GM19463 (cell line): Measurements from ENCODE around the gene ZIC1.

Experiments used
- ATAC-seq: cut with Tn5 transposase; IDR thresholded peaks from one replicate; pipeline ENCODE4 v1.9.1; 2021; ENCODE audit warnings: mild to moderate bottlenecking, moderate library complexity; ENCODE audit not compliant: unreplicated experiment

ZIC1 gene

DNA sequence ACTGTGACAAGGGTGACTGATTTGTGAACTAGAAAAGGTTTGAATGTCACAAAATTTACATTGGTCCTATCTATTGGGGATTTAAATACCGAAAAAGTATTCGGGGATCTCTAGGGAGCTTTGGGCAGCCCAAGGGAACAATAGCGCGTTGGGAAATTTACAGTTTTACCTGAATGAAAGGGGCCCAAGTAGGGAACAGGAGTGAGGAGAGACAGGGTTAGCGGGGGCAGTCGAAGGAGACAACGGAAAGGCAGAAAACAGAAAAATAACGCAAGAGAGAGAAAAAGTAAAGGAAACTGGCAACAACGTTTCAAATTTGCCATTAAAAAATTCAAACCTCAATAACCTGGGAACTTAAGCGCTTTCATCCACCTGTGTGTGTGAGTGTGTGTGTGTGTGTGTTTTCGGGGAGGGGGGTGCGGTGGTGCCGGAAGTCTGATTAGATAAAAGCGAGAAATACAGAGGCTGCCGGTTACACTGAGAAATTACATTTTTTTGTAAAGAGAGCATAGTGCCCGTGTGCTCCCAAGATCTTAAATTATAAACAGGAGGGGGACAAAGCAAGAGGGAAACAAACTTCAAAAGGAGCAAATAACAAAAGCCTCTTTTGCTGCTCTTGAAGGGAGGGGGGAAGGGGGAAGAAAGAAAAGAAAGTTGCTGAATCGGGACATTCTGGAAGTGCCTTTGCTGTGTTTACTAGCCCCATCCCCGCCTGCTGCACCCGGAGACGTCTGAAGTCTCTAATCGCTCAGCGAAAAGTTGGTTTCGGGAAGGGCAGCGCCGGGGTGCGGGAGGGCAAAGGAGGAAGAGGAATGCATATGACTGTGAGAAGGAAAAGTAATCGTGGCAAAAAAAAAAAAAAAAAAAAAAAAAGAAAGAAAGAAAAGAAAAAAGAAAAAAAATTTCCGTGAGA lies 721 bp upstream of the ZIC1 start:
- no peak for ATAC-seq

DNA sequence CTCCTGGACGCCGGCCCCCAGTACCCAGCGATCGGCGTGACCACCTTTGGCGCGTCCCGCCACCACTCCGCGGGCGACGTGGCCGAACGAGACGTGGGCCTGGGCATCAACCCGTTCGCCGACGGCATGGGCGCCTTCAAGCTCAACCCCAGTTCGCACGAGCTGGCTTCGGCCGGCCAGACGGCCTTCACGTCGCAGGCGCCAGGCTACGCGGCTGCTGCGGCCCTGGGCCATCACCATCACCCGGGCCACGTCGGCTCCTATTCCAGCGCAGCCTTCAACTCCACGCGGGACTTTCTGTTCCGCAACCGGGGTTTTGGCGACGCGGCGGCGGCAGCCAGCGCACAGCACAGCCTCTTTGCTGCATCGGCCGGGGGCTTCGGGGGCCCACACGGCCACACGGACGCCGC lies 956 bp downstream of the ZIC1 start:
- ATAC-seq, result no peak

DNA sequence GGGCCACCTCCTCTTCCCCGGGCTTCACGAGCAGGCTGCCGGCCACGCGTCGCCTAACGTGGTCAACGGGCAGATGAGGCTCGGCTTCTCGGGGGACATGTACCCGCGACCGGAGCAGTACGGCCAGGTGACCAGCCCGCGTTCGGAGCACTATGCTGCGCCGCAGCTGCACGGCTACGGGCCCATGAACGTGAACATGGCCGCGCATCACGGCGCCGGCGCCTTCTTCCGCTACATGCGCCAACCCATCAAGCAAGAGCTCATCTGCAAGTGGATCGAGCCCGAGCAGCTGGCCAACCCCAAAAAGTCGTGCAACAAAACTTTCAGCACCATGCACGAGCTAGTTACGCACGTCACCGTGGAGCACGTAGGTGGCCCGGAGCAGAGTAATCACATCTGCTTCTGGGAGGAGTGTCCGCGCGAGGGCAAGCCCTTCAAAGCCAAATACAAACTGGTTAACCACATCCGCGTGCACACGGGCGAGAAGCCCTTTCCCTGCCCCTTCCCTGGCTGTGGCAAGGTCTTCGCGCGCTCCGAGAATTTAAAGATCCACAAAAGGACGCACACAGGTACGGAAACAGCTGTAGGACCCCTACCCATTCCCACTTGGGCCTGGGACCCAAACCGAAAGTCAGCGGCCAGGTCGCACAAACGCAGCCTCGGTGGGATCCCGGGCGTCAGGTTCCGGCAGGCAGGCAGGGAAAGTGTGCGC lies 1.5 kb downstream of the ZIC1 start:
- no peak for ATAC-seq

DNA sequence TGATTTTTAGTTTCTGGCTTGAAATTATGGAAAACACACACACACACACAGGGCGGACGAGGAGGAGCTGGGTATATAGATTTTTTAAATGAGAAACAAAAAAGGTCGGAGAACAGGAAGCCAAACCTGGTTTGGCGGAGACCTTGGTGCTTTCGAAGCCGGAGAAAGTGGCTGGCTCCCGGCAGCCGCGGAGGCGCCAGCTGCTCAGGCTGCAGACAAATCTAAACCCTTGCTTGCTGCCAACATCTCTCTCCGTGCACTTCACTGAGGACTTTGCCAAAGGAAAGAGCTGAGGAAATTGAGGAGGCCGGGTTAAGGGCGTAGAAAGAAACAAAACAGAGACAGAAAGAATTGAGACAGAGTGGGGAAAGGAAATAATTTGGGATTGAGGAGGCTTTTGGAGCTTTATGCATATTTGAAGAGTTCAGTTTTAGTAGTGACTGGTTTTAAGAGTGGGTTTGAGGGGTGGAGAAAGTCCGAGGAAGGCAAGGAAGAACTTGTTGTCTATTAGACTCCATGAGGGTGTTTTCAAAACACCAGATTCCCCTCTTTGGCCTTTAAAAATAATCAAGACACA lies 2.2 kb downstream of the ZIC1 start:
- no peak for ATAC-seq

DNA sequence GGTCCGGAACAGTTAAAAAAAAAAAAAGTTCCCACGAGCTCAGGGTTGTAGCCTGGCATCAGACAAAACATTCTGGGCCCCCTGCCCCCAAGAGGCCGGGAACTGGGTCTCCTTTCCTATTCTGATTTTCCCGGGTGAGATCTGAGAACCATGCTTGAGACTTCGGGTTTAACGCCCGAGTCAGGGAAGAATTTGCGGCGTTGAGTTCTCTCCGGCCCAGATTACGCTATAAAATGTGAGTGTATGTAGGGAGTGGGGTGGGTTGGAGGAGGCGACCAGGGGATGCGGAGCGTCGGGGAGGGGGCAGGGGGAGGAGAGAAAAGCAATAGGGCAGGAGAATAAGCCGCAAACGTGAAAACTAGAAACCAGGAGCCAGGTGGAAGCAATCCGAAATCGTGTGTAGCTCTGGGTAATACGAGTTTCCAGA lies 2.7 kb downstream of the ZIC1 start:
- no peak for ATAC-seq

DNA sequence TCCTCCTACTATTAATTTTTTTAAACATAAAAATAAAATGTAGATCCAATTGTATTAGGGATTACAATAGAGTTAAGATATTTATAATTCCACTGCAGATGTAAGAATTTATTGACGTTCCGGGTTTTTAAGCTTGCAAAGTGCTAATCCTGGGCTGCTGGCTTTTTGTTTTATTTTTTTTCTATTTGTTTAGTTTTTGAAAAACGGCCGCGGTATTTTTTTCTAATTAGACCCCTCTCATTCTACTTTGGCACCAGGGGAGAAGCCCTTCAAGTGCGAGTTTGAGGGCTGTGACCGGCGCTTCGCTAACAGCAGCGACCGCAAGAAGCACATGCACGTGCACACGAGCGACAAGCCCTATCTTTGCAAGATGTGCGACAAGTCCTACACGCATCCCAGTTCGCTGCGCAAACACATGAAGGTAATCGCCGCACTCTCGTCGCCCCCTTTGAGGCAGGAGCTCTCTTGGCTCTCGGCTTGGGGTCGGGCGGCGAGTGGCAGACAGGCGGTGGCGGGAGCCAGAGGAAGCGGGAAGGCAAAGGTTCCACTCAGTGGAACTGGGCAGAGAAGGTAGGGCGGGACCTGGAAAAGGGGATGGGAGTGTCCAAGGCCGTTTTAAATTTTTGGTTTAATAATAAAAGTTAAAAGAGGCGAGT lies 3.2 kb downstream of the ZIC1 start:
- ATAC-seq, result no peak

DNA sequence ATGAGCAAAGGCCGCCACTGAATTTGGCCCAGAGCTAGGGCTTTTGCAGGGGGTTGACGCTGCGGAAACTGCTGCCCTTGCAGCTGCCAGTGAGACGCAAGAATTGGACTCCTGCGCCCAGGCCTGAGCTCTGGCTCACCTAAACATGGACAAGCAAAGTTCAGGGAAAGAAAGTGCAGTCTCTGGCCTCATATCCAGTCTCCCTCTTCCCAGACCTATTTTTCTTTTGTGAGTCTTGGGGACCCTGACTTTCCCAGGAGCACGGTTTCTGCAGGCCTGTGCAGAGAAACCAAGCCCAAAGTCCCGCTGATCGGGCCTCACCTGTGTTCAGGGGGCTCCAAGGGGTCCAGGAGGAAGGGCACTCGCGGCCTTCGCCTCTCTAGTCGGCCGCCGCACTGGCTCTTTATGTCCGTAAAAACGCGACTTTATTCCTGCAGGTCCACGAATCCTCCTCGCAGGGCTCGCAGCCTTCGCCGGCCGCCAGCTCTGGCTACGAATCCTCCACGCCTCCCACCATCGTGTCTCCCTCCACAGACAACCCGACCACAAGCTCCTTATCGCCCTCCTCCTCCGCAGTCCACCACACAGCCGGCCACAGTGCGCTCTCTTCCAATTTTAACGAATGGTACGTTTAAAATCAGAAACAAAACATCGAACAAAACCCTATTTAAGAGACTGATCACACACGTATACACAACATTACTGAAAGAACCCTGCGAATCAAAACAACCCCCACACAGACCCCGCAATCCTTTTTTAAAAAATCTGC lies 3.9 kb downstream of the ZIC1 start:
- no peak for ATAC-seq

DNA sequence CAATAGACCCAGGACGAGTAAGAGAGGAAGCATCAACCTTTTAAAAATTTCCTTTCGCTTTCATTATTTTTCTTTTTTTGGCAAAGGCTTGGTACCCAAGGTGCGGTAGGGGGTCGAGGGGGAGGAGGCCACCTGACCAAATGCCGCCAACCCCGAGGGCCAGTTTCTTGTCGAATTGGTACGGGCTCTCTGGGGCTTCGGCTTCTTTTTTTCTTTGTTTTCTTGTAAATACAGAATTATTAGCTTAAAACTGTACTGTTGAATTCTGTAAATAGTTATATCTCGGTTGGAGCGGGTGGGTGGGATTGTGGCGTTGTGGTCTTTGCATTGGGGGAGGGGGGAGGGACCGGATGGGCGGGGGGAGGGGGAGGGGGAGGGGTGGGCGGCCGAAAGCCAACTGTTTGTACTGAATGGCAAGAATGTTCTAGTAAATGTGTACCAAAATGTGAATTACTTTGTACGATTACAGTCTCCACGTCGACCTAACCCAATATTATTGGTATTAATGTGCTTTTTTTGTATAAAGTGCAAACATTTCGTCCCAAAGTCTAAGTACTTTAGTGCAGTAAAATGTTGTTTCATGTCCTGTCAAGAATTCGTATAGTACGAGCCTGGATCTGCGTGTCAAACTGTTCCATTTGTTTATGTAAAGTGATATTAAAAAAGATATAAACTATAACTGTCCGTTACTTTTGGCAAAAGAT lies 4.7 kb downstream of the ZIC1 start:
- no peak for ATAC-seq

DNA sequence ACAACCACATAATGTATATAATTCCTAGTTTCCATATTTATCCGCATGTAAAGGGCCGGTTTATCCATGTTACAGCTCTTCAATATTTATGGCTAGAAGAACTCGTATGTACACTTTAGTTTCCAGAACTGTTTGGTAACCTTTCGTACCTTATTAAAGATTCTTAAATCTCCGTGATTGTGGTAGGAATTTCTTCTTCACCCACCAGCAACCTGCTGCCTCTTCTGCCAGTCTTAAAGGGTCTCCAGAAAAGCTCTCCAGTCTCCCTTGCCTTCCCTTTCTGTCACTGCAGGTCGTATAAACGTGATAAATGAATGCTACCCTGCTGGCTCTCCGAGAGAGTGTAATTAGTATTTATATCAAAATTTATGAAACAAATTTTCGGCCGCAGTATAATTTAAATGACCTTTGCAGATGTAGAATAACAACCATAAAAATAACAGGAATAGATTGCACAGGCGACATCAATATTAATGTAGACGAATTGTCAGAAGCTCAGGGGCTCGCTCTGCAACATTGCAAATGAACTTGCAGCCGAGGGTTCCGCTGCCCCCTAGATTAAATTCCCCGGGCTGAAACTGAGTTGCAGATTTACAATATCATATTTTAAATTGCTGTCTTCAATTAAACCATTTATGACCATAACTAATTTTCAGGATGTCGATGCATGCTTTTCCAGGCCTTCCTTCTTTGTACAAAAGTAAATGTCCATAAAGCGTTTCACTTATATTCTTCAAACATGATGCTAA lies 5.4 kb downstream of the ZIC1 start:
- no peak for ATAC-seq

DNA sequence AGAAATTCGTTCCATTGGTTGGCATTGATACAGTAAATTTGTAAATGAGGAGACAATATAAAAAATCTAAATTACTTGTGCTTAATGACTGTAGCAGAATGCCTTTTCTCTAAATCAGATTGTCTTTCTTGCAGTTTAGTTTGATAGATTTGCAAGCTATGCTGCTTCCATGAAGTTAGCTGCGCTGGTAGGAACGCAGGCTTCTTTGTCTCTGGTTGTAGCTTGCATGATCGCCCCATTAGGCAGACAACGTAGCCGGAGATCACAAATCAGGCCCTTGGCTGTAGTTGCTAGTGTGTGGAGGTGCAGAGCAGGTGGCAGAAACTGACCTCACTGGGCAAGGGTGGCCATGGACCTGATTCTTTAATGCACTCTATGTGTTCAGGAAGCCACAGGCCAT lies 6.1 kb downstream of the ZIC1 start:
- ATAC-seq, result no peak

DNA sequence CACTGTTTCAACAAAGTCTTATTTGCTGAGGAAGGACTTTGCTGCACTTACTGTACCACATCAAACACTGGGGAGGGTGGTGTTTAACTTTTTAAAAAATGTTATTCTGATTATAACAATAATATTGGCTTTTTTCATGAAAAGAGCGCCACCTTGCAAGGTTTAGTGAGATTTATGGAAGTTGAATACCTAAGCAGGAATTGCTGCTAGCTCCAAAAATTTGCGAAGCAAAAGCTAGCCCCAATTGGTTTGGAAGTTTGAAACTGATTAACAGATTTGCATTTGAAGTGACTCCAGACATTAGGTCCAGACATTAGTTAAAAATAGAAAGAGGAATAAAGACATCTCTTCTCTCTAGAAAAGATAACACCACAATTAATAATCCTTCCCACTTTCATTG lies 6.7 kb downstream of the ZIC1 start:
- ATAC-seq, result no peak

DNA sequence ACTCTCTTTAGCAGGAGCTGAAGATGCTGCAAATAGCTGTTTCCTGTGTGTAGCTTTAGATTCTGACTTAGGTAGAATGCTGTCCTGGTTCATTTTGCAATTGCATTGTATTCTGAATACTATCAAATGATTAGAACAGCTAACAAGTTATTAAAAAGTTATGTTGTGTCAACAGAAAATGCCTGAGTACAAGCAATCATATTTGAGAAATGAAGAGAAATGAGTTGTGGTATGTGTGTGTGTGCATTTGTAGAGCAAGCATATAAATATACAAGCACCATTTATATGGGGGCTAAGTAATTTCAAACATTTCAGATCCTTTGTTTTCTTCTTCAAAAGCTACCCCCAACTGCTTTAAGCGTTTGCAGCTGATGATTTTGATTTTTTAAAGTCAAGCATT lies 7.8 kb downstream of the ZIC1 start:
- no peak for ATAC-seq

DNA sequence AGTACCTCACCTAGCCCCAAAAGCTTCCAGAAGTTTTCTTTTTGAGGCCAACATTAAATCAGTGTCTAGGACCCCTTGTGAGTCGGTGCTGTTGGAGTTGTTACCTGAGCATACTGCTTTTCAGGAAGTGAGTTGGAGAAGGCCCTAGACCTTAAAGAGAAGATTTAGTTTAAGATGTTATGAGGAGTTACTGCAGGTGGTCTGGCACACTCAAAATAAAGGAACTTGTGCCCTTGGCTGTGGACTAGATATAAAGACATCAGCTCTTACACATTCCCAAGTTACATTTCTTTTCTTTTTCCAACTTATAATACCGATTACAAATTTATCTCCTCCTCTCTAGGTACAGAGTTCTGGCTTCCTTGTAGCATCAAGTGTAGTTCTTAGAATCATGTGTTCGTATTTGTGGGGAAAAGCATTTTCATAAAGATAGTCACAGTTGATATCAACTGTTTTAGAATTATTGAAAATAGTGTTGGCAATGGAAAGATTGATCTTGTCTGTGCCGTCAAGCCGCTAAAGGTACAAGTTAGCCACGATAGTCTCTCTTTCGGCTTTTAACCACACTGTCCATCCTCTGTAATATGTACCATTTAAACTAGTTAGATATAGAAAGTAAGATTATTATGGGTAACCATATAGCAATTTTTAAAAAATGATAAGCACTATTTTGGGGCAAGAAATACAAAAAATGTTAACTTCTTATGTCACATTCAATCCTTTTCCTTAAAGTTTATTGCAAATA lies 8.6 kb downstream of the ZIC1 start:
- no peak for ATAC-seq

DNA sequence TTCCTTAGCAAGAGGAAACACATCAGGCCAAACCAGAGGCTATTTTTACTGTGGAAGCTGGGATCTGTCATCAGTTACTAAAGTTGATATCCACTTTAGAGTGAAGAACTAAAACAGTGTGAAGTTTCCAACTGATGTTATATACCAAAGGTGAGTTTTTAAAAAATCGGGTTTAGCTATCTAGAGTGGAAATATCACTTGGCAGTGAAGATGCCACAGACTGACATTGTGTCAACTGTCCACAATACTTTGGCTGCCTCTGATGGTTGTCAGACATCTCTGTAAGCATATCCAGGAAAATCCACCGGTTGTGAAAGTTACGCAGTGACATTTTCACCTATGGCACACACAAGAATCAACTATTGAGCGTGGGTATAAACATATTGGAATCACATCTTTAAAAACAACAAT lies 9.2 kb downstream of the ZIC1 start:
- ATAC-seq, result no peak

DNA sequence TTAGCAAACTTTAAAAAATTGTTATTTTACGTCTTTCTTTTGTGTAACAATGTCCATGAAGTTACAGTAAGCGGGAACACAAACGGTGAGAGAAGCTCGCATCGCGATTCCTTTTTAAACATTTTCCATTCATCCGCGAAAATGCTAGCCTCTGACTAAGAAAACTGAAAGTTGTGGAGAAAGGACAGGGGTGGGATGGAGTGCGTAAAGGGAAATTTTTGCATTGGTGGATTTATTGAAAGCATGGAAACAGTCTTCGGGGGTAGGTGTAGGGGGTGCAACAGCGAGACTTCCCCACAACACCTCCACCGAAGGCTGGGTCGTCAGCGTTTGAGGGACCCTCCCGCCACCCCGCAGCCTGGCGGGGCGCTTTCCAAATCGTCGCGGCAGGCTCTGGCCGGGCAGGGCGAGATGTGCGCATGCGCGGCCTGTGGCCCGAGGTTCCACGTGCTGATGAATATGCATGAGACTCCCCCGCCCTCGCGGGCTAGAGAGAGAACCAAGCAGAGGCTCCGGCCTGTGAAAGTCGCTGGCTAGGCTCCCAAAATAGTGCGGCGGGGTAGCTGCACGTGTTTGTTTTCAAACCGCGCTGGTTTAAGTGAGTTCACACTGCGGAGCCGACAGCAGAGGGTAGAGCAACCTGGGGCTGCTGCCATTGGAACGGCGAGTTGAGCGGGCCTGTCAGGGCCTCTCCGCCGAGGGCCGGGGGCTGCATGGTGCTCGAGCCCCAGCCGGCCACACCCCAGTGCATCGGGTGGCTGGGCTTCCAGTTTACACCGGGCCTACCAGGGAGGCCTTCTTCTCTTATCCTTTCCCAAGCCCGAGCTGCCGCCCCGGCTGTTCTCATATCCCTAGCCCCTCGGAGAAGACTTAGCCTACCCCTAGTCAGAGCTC lies 9.9 kb downstream of the ZIC1 start:
- no peak for ATAC-seq

DNA sequence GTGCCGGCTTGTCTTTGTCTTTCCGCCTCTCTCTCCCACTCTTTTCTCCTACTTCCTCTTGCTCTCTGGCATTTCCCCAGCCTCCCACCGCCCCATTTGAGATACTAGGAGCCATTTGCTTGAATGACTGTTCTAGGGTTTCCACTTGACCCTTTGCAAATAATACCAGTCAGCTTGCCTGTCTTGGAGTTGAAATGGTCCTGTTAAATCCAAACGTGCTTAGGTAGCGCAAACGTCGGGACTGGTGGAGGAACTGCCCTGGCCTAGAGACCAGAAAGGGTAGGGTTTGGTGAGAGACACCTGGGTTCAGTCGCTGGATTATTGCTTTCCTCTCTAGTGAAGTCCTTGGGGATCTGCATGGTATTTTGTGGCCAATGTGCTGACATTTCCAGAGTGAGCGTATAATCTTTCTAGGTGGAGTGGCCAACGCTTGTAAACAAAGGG lies 10.6 kb downstream of the ZIC1 start:
- no peak for ATAC-seq

DNA sequence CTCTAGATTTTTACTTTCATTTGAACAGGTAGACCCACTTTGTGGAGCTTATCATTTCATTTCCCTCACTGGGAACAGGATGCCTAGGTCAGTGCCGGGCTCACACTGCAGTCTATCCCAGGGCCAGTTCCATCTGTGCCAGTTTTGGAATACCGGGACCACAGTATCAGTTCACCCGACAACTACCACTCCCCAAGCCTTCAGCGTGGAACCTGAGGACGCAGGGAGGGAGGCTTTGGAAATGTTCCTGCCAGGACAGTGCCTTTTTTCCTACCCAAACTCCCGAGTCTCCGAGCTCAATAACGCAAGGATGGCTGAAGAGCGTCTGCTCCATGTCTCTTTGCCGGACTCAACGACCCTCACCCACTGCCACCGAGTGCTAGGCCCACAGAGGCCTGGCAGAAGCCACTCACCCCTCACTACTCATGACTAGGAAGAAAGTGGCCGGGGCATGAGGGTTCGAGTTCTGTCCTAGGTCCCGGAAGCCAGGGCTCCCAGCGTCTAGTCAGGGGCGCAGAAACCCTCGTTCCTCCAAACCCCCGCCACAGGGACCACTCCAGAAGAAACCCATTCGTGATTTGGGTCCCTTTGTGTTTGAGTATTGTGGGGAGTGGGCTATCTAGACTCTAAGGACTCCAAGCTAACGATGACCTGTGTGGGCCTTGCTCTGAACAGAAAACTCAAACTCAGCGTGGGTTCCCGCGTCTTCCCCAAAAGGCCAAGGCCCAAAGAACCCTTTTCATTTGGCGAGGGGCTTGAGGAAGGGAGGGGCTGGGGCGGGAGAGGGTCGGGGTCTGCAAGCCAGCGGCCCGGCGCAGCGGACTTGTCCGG lies 11.4 kb downstream of the ZIC1 start:
- no peak for ATAC-seq
